Measurements from ENCODE around the gene TMEM238. TPM values are rescaled to one million over a fixed set of nuclear protein-coding genes. Genes with fewer than 3 reads are reported as not detected.

TMEM238 gene
- polyA plus RNA-seq, 3 donors from 2014 or later = 1.0 TPM; not detected in 2

GRCh38 chr19:55383279-55384130 lies 587 bp downstream of the TMEM238 start:
- Mint-ChIP-seq H3K27ac (peak overlapping the region; percentile 46 to 92 (median 74)), H3K27me3 (ENCODE audit: low read depth in 3 of 3) (peaks cover 13 to 23% (median 16%) of the 10 kb centered on the region in 3 donors), H3K9me3 (no peaks in the 10 kb centered on the region), H3K4me1 (peaks cover 53 to 56% of the 10 kb centered on the region in 2 donors), H3K4me3 (peak overlapping the region; percentile 74 to 83 (median 82)), H3K36me3 (peaks cover 2 to 10% (median 3%) of the 10 kb centered on the region in 3 donors)
- DNase-seq = peak; percentile 39 to 50 (median 46)

DNA sequence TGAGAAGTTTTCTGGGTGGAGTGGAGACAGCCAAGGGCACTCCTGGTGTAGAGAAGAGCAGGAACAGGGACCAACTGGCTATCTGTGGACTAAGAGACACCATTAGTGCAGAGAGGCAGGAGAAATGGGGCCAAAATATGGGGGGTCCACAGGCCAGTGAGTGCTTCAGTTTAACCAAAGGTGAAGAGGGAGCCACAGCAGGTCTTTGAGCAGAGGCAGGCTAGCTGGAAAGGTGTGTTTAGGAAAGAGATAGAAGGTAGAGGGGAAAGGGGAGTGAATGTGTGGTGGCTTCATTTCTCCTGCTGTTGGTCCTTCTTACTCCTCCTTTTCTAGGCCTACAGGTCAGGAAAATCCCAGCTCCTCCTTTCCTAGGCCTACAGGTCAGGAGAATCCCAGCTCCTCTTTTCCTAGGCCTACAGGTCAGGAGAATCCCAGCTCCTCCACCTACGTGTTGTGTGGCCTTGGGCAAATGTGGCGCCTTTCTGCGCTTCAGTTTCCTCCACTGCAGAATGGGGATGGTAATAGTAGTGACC lies 1.5 kb downstream of the TMEM238 start:
- H3K4me1 Mint-ChIP-seq = peaks cover 45 to 47% of the 10 kb centered on the region in 2 donors
- H3K27me3 Mint-ChIP-seq (ENCODE audit: low read depth in 3 of 3) = peaks cover 13 to 20% (median 16%) of the 10 kb centered on the region in 3 donors

GRCh38 chr19:55382013-55382412 lies 2.1 kb downstream of the TMEM238 start:
- peaks cover 13 to 20% (median 15%) of the 10 kb centered on the region in 3 donors for H3K27me3 Mint-ChIP-seq (ENCODE audit: low read depth in 3 of 3)
- H3K4me1 Mint-ChIP-seq = peaks cover 39 to 41% of the 10 kb centered on the region in 2 donors
- H3K27ac Mint-ChIP-seq = peak overlapping the region in 1 of 6 donors; percentile 6
- peaks cover 2 to 8% (median 3%) of the 10 kb centered on the region in 3 donors for H3K36me3 Mint-ChIP-seq
- DNase-seq = no peak
- no peaks in the 10 kb centered on the region for H3K9me3 Mint-ChIP-seq
- peak overlapping the region in 4 of 5 donors; percentile 66 to 83 (median 74) for H3K4me3 Mint-ChIP-seq

More for the DNA sequence above, 1.5 kb downstream of the TMEM238 start:
- DNase-seq = no peak
- Mint-ChIP-seq H3K4me3 (peak overlapping the region; percentile 74 to 83 (median 82)), H3K36me3 (peaks cover 2 to 9% (median 3%) of the 10 kb centered on the region in 3 donors), H3K27ac (peak overlapping the region in 3 of 6 donors; percentile 46 to 92 (median 57)), H3K9me3 (no peaks in the 10 kb centered on the region)

DNA sequence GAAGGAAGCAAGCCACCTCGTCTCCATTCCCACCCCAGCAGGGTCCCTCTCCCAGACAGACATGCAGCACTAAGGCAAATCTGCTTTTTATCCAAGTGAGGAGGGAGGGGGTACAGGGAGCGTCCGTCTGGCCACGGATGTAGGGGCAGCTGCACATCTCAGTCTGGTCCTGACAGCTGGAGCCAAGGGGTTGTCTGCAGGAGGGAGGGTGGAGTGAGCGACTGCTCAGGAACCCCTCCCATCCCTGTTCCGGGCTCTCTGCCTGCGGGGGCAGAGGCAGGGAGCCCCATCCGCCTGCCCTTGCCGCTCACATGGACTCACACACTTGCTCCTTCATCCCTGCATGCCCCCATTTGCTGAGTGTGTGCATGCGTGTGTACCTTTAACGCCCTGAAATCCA lies 4.9 kb downstream of the TMEM238 start:
- H3K27me3 Mint-ChIP-seq (ENCODE audit: low read depth in 3 of 3) = peaks cover 2 to 6% (median 2%) of the 10 kb centered on the region in 3 donors
- peaks cover 15 to 17% of the 10 kb centered on the region in 2 donors for H3K4me1 Mint-ChIP-seq
- peaks cover 0 to 2% (median 0%) of the 10 kb centered on the region in 3 donors for H3K36me3 Mint-ChIP-seq
- no peak for DNase-seq
- H3K4me3 Mint-ChIP-seq = no peak overlapping the region
- no peak overlapping the region for H3K27ac Mint-ChIP-seq
- no peaks in the 10 kb centered on the region for H3K9me3 Mint-ChIP-seq

DNA sequence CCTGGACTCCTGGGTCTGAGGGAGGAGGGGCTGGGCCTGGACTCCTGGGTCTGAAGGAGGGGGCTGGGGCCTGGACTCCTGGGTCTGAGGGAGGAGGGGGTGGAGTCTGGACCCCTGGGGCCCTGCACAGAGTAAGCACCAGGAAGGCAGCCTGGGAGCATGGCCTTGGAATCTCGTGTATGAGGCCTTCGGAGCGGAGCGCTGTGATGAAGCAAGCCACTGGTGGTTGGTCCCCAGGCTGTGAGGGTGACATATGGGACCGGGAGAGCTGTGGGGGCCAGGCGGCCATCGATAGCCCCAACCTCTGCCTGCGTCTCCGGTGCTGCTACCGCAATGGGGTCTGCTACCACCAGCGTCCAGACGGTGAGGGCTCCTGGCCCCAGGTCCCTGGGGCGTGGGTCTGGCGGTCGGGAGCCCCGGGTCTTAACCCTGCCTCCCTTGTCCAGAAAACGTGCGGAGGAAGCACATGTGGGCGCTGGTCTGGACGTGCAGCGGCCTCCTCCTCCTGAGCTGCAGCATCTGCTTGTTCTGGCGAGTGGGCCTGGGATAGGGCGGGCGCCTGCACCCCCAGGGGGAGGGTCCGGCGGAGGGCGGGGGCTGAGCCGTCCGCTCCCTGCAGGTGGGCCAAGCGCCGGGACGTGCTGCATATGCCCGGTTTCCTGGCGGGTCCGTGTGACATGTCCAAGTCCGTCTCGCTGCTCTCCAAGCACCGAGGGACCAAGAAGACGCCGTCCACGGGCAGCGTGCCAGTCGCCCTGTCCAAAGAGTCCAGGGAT lies 6.5 kb downstream of the TMEM238 start:
- H3K27ac Mint-ChIP-seq = no peak overlapping the region
- peaks cover 0 to 2% (median 0%) of the 10 kb centered on the region in 3 donors for H3K36me3 Mint-ChIP-seq
- H3K4me3 Mint-ChIP-seq = no peak overlapping the region
- H3K9me3 Mint-ChIP-seq = no peaks in the 10 kb centered on the region
- H3K27me3 Mint-ChIP-seq (ENCODE audit: low read depth in 3 of 3) = peaks cover 3 to 11% (median 4%) of the 10 kb centered on the region in 3 donors
- H3K4me1 Mint-ChIP-seq = peaks cover 6 to 8% of the 10 kb centered on the region in 2 donors
- DNase-seq = no peak

- DNase-seq = no peak
- Mint-ChIP-seq H3K36me3 (peaks cover 0 to 2% (median 0%) of the 10 kb centered on the region in 3 donors), H3K27ac (no peak within 1 kb of the TSS), H3K4me1 (no peaks in the 10 kb centered on the region), H3K27me3 (ENCODE audit: low read depth in 3 of 3) (peaks cover 6 to 14% (median 7%) of the 10 kb centered on the region in 3 donors), H3K9me3 (no peaks in the 10 kb centered on the region), H3K4me3 (no peak within 1 kb of the TSS)
These were observed 7.7 kb downstream of the TMEM238 start, which contains the start of gene TMEM190 for GRCh38 chr19:55376241-55376933. TSS of gene TMEM190 (plus strand) at chr19:55376826. CDS start at chr19:55376854, 28 bp downstream.

DNA sequence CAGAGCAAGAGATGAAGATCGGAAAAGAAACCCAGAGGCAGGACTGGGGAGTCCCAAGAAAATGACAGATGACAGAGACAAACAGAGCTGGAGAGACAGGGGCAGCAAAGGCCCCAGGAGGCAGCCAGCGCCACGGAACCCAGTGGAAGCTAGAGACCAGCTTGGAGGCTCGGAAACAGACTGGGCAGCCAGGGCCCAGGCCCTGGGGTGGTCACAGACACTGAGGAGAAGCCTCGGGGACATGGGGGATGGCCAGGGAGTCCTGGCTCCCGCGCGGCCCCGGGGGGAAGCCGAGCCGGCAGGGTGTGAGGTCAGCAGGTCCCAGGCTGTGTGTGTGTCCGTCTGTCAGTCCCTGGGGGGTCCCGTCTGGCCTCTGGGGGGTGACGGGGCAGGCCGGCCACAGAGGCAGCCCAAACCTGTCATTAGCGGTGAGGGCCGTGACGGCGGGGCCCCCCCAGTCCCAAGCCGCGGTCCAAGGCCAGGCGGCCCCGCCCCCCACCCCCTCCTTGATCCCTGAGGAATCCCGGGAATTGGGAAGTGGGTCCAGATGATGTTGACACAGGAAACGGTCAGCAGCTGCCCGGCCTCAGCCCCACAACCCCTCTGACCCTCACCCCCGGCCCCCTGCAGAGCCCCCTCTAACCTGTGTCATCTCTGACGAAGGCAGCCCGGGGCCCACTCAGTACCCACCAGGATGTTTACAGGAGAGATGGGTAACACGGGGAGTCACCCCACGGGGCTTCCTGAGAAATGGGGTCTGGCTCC lies 9.9 kb downstream of the TMEM238 start:
- Mint-ChIP-seq H3K36me3 (no peaks in the 10 kb centered on the region), H3K27me3 (ENCODE audit: low read depth in 3 of 3) (peaks cover 11 to 18% (median 15%) of the 10 kb centered on the region in 3 donors), H3K4me1 (peaks cover 0 to 6% of the 10 kb centered on the region in 2 donors), H3K4me3 (no peak overlapping the region), H3K9me3 (no peaks in the 10 kb centered on the region), H3K27ac (no peak overlapping the region)
- DNase-seq = no peak

GRCh38 chr19:55373306-55373992 lies 10.6 kb downstream of the TMEM238 start:
- DNase-seq = no peak
- H3K27me3 Mint-ChIP-seq (ENCODE audit: low read depth in 3 of 3) = peaks cover 11 to 20% (median 17%) of the 10 kb centered on the region in 3 donors
- no peaks in the 10 kb centered on the region for H3K9me3 Mint-ChIP-seq
- no peak overlapping the region for H3K27ac Mint-ChIP-seq
- no peaks in the 10 kb centered on the region for H3K36me3 Mint-ChIP-seq
- H3K4me1 Mint-ChIP-seq = peaks cover 0 to 6% of the 10 kb centered on the region in 2 donors
- no peak overlapping the region for H3K4me3 Mint-ChIP-seq

- Mint-ChIP-seq H3K4me1 (peaks cover 0 to 6% of the 10 kb centered on the region in 2 donors), H3K36me3 (no peaks in the 10 kb centered on the region), H3K27ac (no peak overlapping the region), H3K9me3 (no peaks in the 10 kb centered on the region), H3K27me3 (ENCODE audit: low read depth in 3 of 3) (peaks cover 11 to 20% (median 17%) of the 10 kb centered on the region in 3 donors), H3K4me3 (no peak overlapping the region)
- no peak for DNase-seq
These were observed 11.6 kb downstream of the TMEM238 start for GRCh38 chr19:55372316-55373081.

GRCh38 chr19:55370305-55370988 lies 13.6 kb downstream of the TMEM238 start, which contains the start of gene IL11:
TSS of gene IL11 (minus strand) at chr19:55370463. CDS start at chr19:55370310, 153 bp downstream.
- peak within 1 kb of the TSS in 4 of 5 donors; percentile 47 to 78 (median 65) for H3K4me3 Mint-ChIP-seq
- H3K9me3 Mint-ChIP-seq = no peaks in the 10 kb centered on the region
- H3K36me3 Mint-ChIP-seq = no peaks in the 10 kb centered on the region
- H3K4me1 Mint-ChIP-seq = peaks cover 0 to 6% of the 10 kb centered on the region in 2 donors
- no peak within 1 kb of the TSS for H3K27ac Mint-ChIP-seq
- peaks cover 14 to 18% (median 15%) of the 10 kb centered on the region in 3 donors for H3K27me3 Mint-ChIP-seq (ENCODE audit: low read depth in 3 of 3)
- no peak for DNase-seq

All from immature natural killer cell (primary cell).